HepG2 (cell line): ENCODE results near the gene CCDC142. TPM values are rescaled to one million over a fixed set of nuclear protein-coding genes. Genes with fewer than 3 reads are reported as not detected.

Experiments used
- ARID3A ChIP-seq: IDR thresholded peaks from 2 replicates; pipeline ENCODE4 v1.6.1; 2012; ENCODE audit warnings: low read depth, low read length, improper control_type of control experiment
- CBX5 ChIP-seq: sonication (generic); formaldehyde crosslinking; IDR thresholded peaks from 2 replicates; pipeline ENCODE4 v1.4.0; 2020; ENCODE audit warnings: missing genetic modification reagents, borderline replicate concordance
- ELF3 ChIP-seq: IDR thresholded peaks from 2 replicates; pipeline ENCODE4 v1.6.1; 2016; ENCODE audit warnings: missing genetic modification reagents, missing compliant biosample characterization
- HOXA3 ChIP-seq: sonication (generic); formaldehyde crosslinking; IDR thresholded peaks from 2 replicates; pipeline ENCODE4 v1.5.0; 2020; ENCODE audit warnings: missing genetic modification reagents
- MBD4 ChIP-seq: IDR thresholded peaks from 2 replicates; pipeline ENCODE4 v1.6.1; 2012; ENCODE audit warnings: low read length, inconsistent platforms, borderline replicate concordance
- MLLT10 ChIP-seq: sonication (generic); formaldehyde crosslinking; IDR thresholded peaks from 2 replicates; pipeline ENCODE4 v1.4.0; 2020; ENCODE audit warnings: missing genetic modification reagents
- MTA1 ChIP-seq: sonication (generic); formaldehyde crosslinking; IDR thresholded peaks from 2 replicates; pipeline ENCODE4 v1.4.0; 2020; ENCODE audit warnings: missing genetic modification reagents, mild to moderate bottlenecking, borderline replicate concordance
- NCOA1 ChIP-seq: sonication (generic); formaldehyde crosslinking; IDR thresholded peaks from 2 replicates; pipeline ENCODE4 v1.9.0; 2021; ENCODE audit warnings: missing genetic modification reagents
- RFXAP ChIP-seq: sonication (generic); formaldehyde crosslinking; IDR thresholded peaks from 2 replicates; pipeline ENCODE4 v1.4.0; 2020; ENCODE audit warnings: missing genetic modification reagents, borderline replicate concordance
- RNF2 ChIP-seq: fragments of 450-650 bp; conservative IDR thresholded peaks from 2 replicates; pipeline ENCODE4 v1.6.1; 2016; ENCODE audit warnings: low read depth
- SATB2 ChIP-seq: sonication (generic); formaldehyde crosslinking; IDR thresholded peaks from 2 replicates; pipeline ENCODE4 v1.5.0; 2020; ENCODE audit warnings: missing genetic modification reagents
- SP140L ChIP-seq: sonication (generic); formaldehyde crosslinking; IDR thresholded peaks from 2 replicates; pipeline ENCODE4 v1.4.0; 2020; ENCODE audit warnings: missing genetic modification reagents, borderline replicate concordance
- SYNCRIP ChIP-seq: fragments of 200-400 bp; formaldehyde crosslinking; IDR thresholded peaks from 2 replicates; pipeline ENCODE4 v1.6.1; 2018; ENCODE audit warnings: mild to moderate bottlenecking, low read depth, low read length; ENCODE audit not compliant: insufficient read depth
- ZBTB26 ChIP-seq: IDR thresholded peaks from 2 replicates; pipeline ENCODE4 v1.6.1; 2016; ENCODE audit warnings: missing compliant biosample characterization, missing genetic modification reagents, borderline replicate concordance
- ZC3H13 ChIP-seq: sonication (generic); formaldehyde crosslinking; IDR thresholded peaks from 2 replicates; pipeline ENCODE4 v1.8.1; 2023; ENCODE audit warnings: mild to moderate bottlenecking, missing genetic modification reagents, moderate library complexity
- ZC3H4 ChIP-seq: sonication (generic); formaldehyde crosslinking; IDR thresholded peaks from 2 replicates; pipeline ENCODE4 v1.4.0; 2020; ENCODE audit warnings: missing genetic modification reagents, borderline replicate concordance
- ZNF276 ChIP-seq: sonication (generic); formaldehyde crosslinking; IDR thresholded peaks from 2 replicates; pipeline ENCODE4 v1.4.0; 2020; ENCODE audit warnings: mild to moderate bottlenecking, low read depth, missing genetic modification reagents
- ZNF678 ChIP-seq: sonication (generic); formaldehyde crosslinking; IDR thresholded peaks from 2 replicates; pipeline ENCODE4 v1.4.0; 2020; ENCODE audit warnings: mild to moderate bottlenecking, missing genetic modification reagents
- ZNF83 ChIP-seq: sonication (generic); formaldehyde crosslinking; IDR thresholded peaks from 2 replicates; pipeline ENCODE4 v1.4.0; 2020; ENCODE audit warnings: missing genetic modification reagents, mild to moderate bottlenecking, borderline replicate concordance
- ZNF839 ChIP-seq: sonication (generic); formaldehyde crosslinking; IDR thresholded peaks from 2 replicates; pipeline ENCODE4 v1.4.0; 2020; ENCODE audit warnings: missing genetic modification reagents, mild to moderate bottlenecking, borderline replicate concordance
- ZSCAN12 ChIP-seq: sonication (generic); formaldehyde crosslinking; IDR thresholded peaks from 2 replicates; pipeline ENCODE4 v1.9.0; 2021; ENCODE audit warnings: mild to moderate bottlenecking, missing genetic modification reagents
- polyA plus RNA-seq, 8 experiments: library from polyadenylated mRNA; depleted of rRNA in 3 of 8; stranded (reverse) in 7 of 8; unstranded in 1 of 8; fragments of >200 nt; fragmentation: Illumina TruSeq in 4 of 8; extraction: Trizol in 4 of 8; gene quantifications; 2 replicates each; pipeline versions ENCODE4 v1.2.1 to v1.2.3, GENCODE V29; 2011 to 2016; ENCODE audit warnings: low read depth in 4 of 8, missing spikeins in 1 of 8, mixed read lengths in 1 of 8; ENCODE audit not compliant: insufficient read depth in 1 of 8
- total RNA-seq, 5 experiments: library from RNA; depleted of rRNA; stranded (reverse); fragments of >200 nt; fragmentation: Illumina TruSeq; extraction: Trizol; gene quantifications; 2 replicates each; pipeline ENCODE4 v1.2.3, GENCODE V29; 2016; ENCODE audit warnings: low read depth in 1 of 5
- TF ChIP-seq, protein P1 (sequence below): sonication (generic); formaldehyde crosslinking; IDR thresholded peaks from 2 replicates; pipeline ENCODE4 v1.8.1; 2022; ENCODE audit warnings: low read depth, mild to moderate bottlenecking, missing genetic modification reagents

The CCDC142 gene
- total and polyA plus RNA-seq, 2 of the 13 experiments (the other 11 are each of a cell fraction or from before 2014, with no cell fraction given), result 14.7 to 30.4 TPM

DNA sequence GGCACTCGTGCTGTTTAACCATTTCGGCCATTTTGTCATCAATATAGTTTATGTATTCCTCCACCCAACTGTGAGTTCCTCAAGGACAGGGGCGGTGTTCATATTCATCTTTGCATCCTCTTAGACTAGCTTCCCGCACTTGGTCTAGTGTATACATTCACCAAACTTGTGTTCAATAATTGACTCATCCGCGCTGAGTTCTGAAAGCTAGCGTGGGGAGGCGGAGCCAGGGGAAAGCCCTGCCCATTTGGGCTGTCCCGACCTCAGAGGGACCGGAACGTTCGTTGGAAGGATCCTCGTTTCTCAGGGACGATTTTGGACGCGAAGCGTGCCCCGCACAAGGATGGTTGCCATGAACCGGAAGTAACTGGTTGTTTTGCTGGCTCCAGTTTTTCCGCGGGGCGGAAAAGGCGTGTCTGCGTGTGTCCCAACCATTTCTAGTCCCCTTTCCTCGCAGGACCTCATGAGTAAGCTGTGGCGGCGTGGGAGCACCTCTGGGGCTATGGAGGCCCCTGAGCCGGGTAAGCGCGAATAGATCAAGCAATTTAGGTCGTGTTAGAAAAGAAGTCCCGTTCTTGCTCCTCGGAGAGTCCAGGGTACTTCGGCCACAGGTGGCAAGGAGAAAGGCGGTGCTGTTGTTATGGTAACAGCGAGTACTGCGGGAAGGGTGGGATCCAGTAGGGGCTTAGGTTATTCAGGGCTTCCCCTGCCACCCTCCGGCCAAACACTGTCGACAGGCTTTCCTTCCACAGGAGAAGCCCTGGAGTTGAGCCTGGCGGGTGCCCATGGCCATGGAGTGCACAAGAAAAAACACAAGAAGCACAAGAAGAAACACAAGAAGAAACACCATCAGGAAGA is 27.9 kb downstream of the CCDC142 start, which contains the start of gene INO80B (continued):
- 0 out of 2 replicates have a peak, but pooled peaks have one; percentile 59 for TF ChIP-seq RNF2
- TF ChIP-seq ZNF276 (CRISPR knock-in tag), result peak; percentile 62; the same call in 1 of the 2 replicates
- TF ChIP-seq ZBTB26 (CRISPR knock-in tag), result peak; percentile 90; the same call in 1 of the 2 replicates
- peak; percentile 58; the same call in 1 of the 2 replicates for TF ChIP-seq ZNF83 (CRISPR knock-in tag)
- peak; percentile 81; the same call in 1 of the 2 replicates for TF ChIP-seq RFXAP (CRISPR knock-in tag)
- TF ChIP-seq ELF3 (CRISPR knock-in tag), result peak; percentile 95
- TF ChIP-seq ZC3H13 (CRISPR knock-in tag), result peak; percentile 66; the same call in 1 of the 2 replicates
- peak; percentile 99 for TF ChIP-seq CBX5 (CRISPR knock-in tag)
- no peak for TF ChIP-seq MLLT10 (CRISPR knock-in tag)
- TF ChIP-seq SATB2, result no peak
- peak; percentile 99 for TF ChIP-seq HOXA3 (CRISPR knock-in tag)
- TF ChIP-seq NCOA1 (CRISPR knock-in tag), result no peak
- peak; percentile 90; the same call in 1 of the 2 replicates for TF ChIP-seq ZNF839
- peak; percentile 83 for TF ChIP-seq ARID3A
- peak; percentile 95; the same call in 1 of the 2 replicates for TF ChIP-seq SP140L (CRISPR knock-in tag)
- TF ChIP-seq MTA1, result peak; percentile 89; the same call in 1 of the 2 replicates
- TF ChIP-seq ZSCAN12, result no peak
- no peak for TF ChIP-seq ZC3H4
- TF ChIP-seq, protein P1, sequence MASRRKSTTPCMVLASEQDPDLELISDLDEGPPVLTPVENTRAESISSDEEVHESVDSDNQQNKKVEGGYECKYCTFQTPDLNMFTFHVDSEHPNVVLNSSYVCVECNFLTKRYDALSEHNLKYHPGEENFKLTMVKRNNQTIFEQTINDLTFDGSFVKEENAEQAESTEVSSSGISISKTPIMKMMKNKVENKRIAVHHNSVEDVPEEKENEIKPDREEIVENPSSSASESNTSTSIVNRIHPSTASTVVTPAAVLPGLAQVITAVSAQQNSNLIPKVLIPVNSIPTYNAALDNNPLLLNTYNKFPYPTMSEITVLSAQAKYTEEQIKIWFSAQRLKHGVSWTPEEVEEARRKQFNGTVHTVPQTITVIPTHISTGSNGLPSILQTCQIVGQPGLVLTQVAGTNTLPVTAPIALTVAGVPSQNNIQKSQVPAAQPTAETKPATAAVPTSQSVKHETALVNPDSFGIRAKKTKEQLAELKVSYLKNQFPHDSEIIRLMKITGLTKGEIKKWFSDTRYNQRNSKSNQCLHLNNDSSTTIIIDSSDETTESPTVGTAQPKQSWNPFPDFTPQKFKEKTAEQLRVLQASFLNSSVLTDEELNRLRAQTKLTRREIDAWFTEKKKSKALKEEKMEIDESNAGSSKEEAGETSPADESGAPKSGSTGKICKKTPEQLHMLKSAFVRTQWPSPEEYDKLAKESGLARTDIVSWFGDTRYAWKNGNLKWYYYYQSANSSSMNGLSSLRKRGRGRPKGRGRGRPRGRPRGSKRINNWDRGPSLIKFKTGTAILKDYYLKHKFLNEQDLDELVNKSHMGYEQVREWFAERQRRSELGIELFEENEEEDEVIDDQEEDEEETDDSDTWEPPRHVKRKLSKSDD, result peak; percentile 74; the same call in 1 of the 2 replicates
- TF ChIP-seq SYNCRIP, result no peak
- TF ChIP-seq MBD4, result 0 out of 2 replicates have a peak, but pooled peaks have one; percentile 17
- no peak; the same call in 1 of the 2 replicates for TF ChIP-seq ZNF678 (CRISPR knock-in tag)
